ENCODE data around the gene EFEMP2. TPM values are rescaled to one million over a fixed set of nuclear protein-coding genes. Genes with fewer than 3 reads are reported as not detected.

The EFEMP2 gene
- total and polyA plus RNA-seq, 4 donors, result 34.2 to 67.0 (median 53.8) TPM

DNA sequence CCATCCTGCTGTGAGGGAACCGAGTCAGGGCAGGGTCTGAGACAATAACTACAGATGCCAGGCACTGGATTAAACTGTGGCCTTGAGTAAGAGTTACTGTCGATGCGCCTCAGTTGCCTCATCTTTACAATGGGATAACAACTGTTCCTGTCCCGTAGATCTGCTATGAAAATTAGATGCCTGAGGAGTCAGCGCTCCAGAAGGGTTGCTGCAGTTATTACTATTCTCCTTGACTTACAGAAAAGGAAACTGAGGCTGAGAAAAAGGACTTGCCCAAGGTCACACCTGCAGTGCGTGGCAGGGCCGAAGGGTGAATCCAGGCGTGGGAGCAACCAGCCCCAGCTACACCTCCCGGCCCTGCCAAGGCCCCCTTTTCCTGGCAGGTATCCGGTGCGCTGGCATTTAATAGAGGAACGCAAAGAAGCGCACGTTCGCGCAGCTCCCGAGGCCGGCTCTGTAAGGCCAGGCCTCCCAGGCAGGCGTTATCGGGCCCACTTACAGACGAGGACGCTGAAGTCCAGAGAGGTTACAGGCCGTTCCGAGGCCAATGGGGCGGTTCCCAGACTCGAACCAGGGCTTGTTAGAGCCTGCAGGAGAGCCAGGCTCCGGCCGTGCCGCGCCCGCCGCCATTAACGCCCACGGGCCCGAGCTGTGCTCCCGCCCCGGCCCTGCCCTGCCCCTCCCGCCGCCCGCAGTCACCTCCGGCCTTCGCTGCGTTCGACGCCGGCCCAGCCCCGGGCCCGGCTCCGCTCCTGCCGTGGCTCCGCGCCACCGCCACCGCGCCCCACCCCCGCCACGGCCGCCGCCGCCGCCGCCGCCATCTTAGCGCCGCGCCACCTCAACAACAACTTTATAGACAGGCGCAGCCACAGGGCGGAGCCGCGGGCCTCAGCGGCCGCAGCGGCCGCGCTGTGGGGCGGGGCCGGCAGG is 45.9 kb upstream of the EFEMP2 start, which contains the start of gene C11orf68:
Gene C11orf68, minus strand, starts transcription at position 852 of the 930 bp plus-strand sequence. Its CDS starts 31 bp downstream, at position 821.
- Histone ChIP-seq H3K36me3 (ENCODE audit: control insufficient read depth in 4 of 4, insufficient read depth in 4 of 4, low read length in 4 of 4) (peaks cover 0 to 31% (median 12%) of the 10 kb centered on the region in 4 donors), H3K27me3 (ENCODE audit: control insufficient read depth in 3 of 3, insufficient read depth in 3 of 3, low read length in 2 of 3) (no peaks in the 10 kb centered on the region), H3K9ac (ENCODE audit: insufficient read depth in 1 of 2, low read length in 2 of 2) (peak within 1 kb of the TSS; percentile 74 to 96), H3K4me3 (peak within 1 kb of the TSS; percentile 93), H3K9me3 (ENCODE audit: control insufficient read depth in 4 of 4, insufficient read depth in 3 of 4, low read length in 3 of 4) (no peaks in the 10 kb centered on the region), H3K27ac (ENCODE audit: low read depth in 1 of 2, low read length in 1 of 2) (peak within 1 kb of the TSS; percentile 90 to 95), H3K4me1 (ENCODE audit: control insufficient read depth in 5 of 5, insufficient read depth in 5 of 5, low read length in 5 of 5) (peaks cover 9 to 41% (median 18%) of the 10 kb centered on the region in 5 donors)
- TF ChIP-seq, protein P1, sequence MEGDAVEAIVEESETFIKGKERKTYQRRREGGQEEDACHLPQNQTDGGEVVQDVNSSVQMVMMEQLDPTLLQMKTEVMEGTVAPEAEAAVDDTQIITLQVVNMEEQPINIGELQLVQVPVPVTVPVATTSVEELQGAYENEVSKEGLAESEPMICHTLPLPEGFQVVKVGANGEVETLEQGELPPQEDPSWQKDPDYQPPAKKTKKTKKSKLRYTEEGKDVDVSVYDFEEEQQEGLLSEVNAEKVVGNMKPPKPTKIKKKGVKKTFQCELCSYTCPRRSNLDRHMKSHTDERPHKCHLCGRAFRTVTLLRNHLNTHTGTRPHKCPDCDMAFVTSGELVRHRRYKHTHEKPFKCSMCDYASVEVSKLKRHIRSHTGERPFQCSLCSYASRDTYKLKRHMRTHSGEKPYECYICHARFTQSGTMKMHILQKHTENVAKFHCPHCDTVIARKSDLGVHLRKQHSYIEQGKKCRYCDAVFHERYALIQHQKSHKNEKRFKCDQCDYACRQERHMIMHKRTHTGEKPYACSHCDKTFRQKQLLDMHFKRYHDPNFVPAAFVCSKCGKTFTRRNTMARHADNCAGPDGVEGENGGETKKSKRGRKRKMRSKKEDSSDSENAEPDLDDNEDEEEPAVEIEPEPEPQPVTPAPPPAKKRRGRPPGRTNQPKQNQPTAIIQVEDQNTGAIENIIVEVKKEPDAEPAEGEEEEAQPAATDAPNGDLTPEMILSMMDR (IDR thresholded peaks at IDR 0.05; ENCODE audit: control extremely low read depth, extremely low read depth), result no peak
- DNase-seq (peak in 1 of 3 donors; percentile 30), ATAC-seq (ENCODE audit: insufficient read depth, low FRiP score) (no peak)
- 3 to 6% methylated on average over 52 to 77 of the region's 77 CpGs for WGBS, 2 donors

DNA sequence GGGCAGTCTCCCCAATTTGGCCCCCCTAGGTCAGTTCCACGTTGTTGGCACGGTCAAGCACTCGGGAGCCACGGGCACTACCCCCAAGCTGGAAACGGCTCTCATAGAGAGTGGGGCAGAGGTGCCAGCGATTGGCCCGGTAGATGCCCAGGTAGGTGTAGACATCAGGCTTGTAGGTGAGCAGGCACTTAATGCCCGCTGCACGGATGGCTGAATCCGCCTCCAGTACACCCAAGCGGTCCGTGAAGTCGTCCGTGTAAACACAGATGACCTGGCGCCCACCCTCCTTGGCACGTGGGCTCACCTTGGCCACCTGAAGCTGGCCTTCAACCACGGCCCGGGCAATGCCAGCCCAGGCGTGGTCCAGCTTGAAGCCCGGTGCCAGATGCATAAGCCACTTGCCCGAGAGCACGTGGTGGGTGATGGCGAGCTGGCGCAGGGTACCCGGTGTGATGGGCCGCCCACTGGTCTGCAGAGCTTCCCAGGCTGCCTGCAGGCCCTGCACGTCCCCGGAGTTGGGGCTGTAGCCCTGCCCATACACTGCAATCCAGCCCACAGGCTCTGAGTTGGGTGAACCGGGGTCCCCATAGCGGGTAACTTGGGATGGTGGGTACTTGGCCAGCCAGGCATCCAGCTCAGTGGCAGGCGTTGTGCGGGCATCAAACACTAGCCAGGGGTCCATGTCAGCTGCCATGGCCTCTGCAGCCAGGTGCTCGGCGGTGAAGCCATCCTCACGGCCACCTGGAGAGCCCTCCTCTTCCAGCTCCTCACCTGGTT is 45.0 kb upstream of the EFEMP2 start:
- H3K36me3 ChIP-seq (ENCODE audit: control insufficient read depth in 4 of 4, insufficient read depth in 4 of 4, low read length in 4 of 4), result peaks cover 0 to 23% (median 9%) of the 10 kb centered on the region in 4 donors
- TF ChIP-seq, protein P1 (IDR thresholded peaks at IDR 0.05; ENCODE audit: control extremely low read depth, extremely low read depth), result no peak
- H3K9ac ChIP-seq (ENCODE audit: insufficient read depth in 1 of 2, low read length in 2 of 2), result peak overlapping the region in 1 of 2 donors; percentile 96
- H3K4me1 ChIP-seq (ENCODE audit: control insufficient read depth in 5 of 5, insufficient read depth in 5 of 5, low read length in 5 of 5), result peaks cover 9 to 41% (median 18%) of the 10 kb centered on the region in 5 donors
- DNase-seq, result no peak
- ATAC-seq (ENCODE audit: insufficient read depth, low FRiP score), result no peak
- WGBS, 2 donors, result 84 to 90% methylated on average over 35 of the region's 35 CpGs
- peak overlapping the region; percentile 90 to 95 for H3K27ac ChIP-seq (ENCODE audit: low read depth in 1 of 2, low read length in 1 of 2)
- H3K27me3 ChIP-seq (ENCODE audit: control insufficient read depth in 3 of 3, insufficient read depth in 3 of 3, low read length in 2 of 3), result no peaks in the 10 kb centered on the region
- no peaks in the 10 kb centered on the region for H3K9me3 ChIP-seq (ENCODE audit: control insufficient read depth in 4 of 4, insufficient read depth in 3 of 4, low read length in 3 of 4)
- H3K4me3 ChIP-seq, result peak overlapping the region; percentile 93

GRCh38 chr11:65917077-65917433 is 44.5 kb upstream of the EFEMP2 start:
- H3K27me3 ChIP-seq (ENCODE audit: control insufficient read depth in 3 of 3, insufficient read depth in 3 of 3, low read length in 2 of 3), result no peaks in the 10 kb centered on the region
- H3K4me3 ChIP-seq, result no peak overlapping the region
- TF ChIP-seq, protein P1 (IDR thresholded peaks at IDR 0.05; ENCODE audit: control extremely low read depth, extremely low read depth), result no peak
- H3K9ac ChIP-seq (ENCODE audit: insufficient read depth in 1 of 2, low read length in 2 of 2), result no peak overlapping the region
- WGBS, 2 donors, result 87 to 96% methylated on average over 3 of the region's 3 CpGs
- peaks cover 9 to 41% (median 19%) of the 10 kb centered on the region in 5 donors for H3K4me1 ChIP-seq (ENCODE audit: control insufficient read depth in 5 of 5, insufficient read depth in 5 of 5, low read length in 5 of 5)
- DNase-seq (no peak), ATAC-seq (ENCODE audit: insufficient read depth, low FRiP score) (no peak)
- peak overlapping the region in 1 of 2 donors; percentile 89 for H3K27ac ChIP-seq (ENCODE audit: low read depth in 1 of 2, low read length in 1 of 2)
- peaks cover 0 to 20% (median 4%) of the 10 kb centered on the region in 4 donors for H3K36me3 ChIP-seq (ENCODE audit: control insufficient read depth in 4 of 4, insufficient read depth in 4 of 4, low read length in 4 of 4)
- no peaks in the 10 kb centered on the region for H3K9me3 ChIP-seq (ENCODE audit: control insufficient read depth in 4 of 4, insufficient read depth in 3 of 4, low read length in 3 of 4)
